GM23338 (cell line): ENCODE data around the gene LRRC51. TPM values are rescaled to one million over a fixed set of nuclear protein-coding genes. Genes with fewer than 3 reads are reported as not detected.

Experiments used
- ATAC-seq: fragments of 200-7000 bp; cut with Tn5 transposase; 3 replicates; pipeline ENCODE4 v1.9.1; 2020
- DNase-seq: peaks from one replicate; pipeline ENCODE4 v3.0.0-alpha.2; 2015; ENCODE audit warnings: low spot score
- H2AFZ ChIP-seq: fragments of 200-600 bp; sonication (generic); 2 replicates; pipeline ENCODE4 v1.8.0; 2016; ENCODE audit warnings: antibody characterized with exemption, mild to moderate bottlenecking, moderate library complexity
- H3F3A ChIP-seq: fragments of 200-600 bp; sonication (generic); replicated peaks from 2 replicates; pipeline ENCODE4 v1.8.0; 2017; ENCODE audit warnings: antibody characterized with exemption, mixed run types, low read depth
- H3K27ac ChIP-seq: fragments of 200-600 bp; sonication (generic); 2 replicates; pipeline ENCODE4 v1.6.1; 2016; ENCODE audit warnings: low read depth
- H3K27me3 ChIP-seq: fragments of 200-600 bp; sonication (generic); 2 replicates; pipeline ENCODE4 v1.8.0; 2016; ENCODE audit warnings: mild to moderate bottlenecking, mixed run types, moderate library complexity; ENCODE audit not compliant: insufficient read depth
- H3K36me3 ChIP-seq: fragments of 200-600 bp; sonication (generic); 2 replicates; pipeline ENCODE4 v1.8.0; 2016; ENCODE audit warnings: mild to moderate bottlenecking; ENCODE audit not compliant: insufficient read depth
- H3K4me1 ChIP-seq: fragments of 200-600 bp; sonication (generic); 2 replicates; pipeline ENCODE4 v1.8.0; 2016; ENCODE audit warnings: mild to moderate bottlenecking, moderate library complexity; ENCODE audit not compliant: insufficient read depth
- H3K4me2 ChIP-seq: fragments of 200-600 bp; sonication (generic); 2 replicates; pipeline ENCODE4 v1.7.1; 2017; ENCODE audit warnings: mixed run types
- H3K4me3 ChIP-seq: fragments of 200-600 bp; sonication (generic); 2 replicates; pipeline ENCODE4 v1.6.1; 2016; ENCODE audit warnings: mixed run types
- H3K79me2 ChIP-seq: fragments of 200-600 bp; sonication (generic); replicated peaks from 2 replicates; pipeline ENCODE4 v1.8.0; 2017; ENCODE audit warnings: mild to moderate bottlenecking; ENCODE audit not compliant: insufficient read depth
- H3K9me2 ChIP-seq: fragments of 200-600 bp; sonication (generic); 2 replicates; pipeline ENCODE4 v1.8.0; 2017; ENCODE audit not compliant: insufficient read depth
- H4K20me1 ChIP-seq: fragments of 200-600 bp; sonication (generic); replicated peaks from 2 replicates; pipeline ENCODE4 v1.8.0; 2017; ENCODE audit warnings: mild to moderate bottlenecking; ENCODE audit not compliant: insufficient read depth
- H3K27ac Mint-ChIP-seq: 2 replicates; pipeline ENCODE4 v1.8.0; 2020; ENCODE audit warnings: inconsistent platforms, mild to moderate bottlenecking, moderate library complexity, mixed read lengths
- H3K27me3 Mint-ChIP-seq: 3 replicates; pipeline ENCODE4 v1.8.0; 2022; ENCODE audit warnings: low read depth, mild to moderate bottlenecking, moderate library complexity, mixed read lengths, inconsistent platforms; ENCODE audit not compliant: insufficient read depth, poor library complexity
- H3K36me3 Mint-ChIP-seq: 3 replicates; pipeline ENCODE4 v1.8.0; 2021; ENCODE audit warnings: low read depth, mild to moderate bottlenecking, inconsistent platforms, moderate library complexity, mixed read lengths
- H3K4me1 Mint-ChIP-seq: 3 replicates; pipeline ENCODE4 v1.8.0; 2020; ENCODE audit warnings: mild to moderate bottlenecking, inconsistent platforms, mixed read lengths
- H3K4me3 Mint-ChIP-seq: 3 replicates; pipeline ENCODE4 v1.8.0; 2021; ENCODE audit warnings: moderate library complexity, mild to moderate bottlenecking, inconsistent platforms, mixed read lengths
- H3K9me3 Mint-ChIP-seq: 3 replicates; pipeline ENCODE4 v1.8.0; 2020; ENCODE audit warnings: moderate library complexity, mild to moderate bottlenecking, inconsistent platforms, mixed read lengths
- EZH2 ChIP-seq: fragments of 200-600 bp; sonication (generic); IDR thresholded peaks from one replicate; pipeline ENCODE4 v1.8.0; 2017; ENCODE audit warnings: antibody characterized with exemption, mild to moderate bottlenecking, low read depth; ENCODE audit not compliant: unreplicated experiment
- JUNB ChIP-seq: IDR thresholded peaks from one replicate; pipeline ENCODE4 v1.6.1; 2016; ENCODE audit warnings: antibody characterized with exemption; ENCODE audit not compliant: unreplicated experiment
- POLR2AphosphoS5 ChIP-seq: IDR thresholded peaks from 2 replicates; pipeline ENCODE4 v1.6.1; 2016; ENCODE audit warnings: antibody characterized with exemption, low read depth
- STAT1 ChIP-seq: IDR thresholded peaks from one replicate; pipeline ENCODE4 v1.6.1; 2016; ENCODE audit warnings: antibody characterized with exemption; ENCODE audit not compliant: unreplicated experiment
- ZNF462 ChIP-seq: fragments of 250-450 bp; sonication (Bioruptor Pico); IDR thresholded peaks from 2 replicates; pipeline ENCODE4 v1.5.0; 2020; ENCODE audit warnings: mild to moderate bottlenecking, moderate library complexity
- polyA plus RNA-seq: library from polyadenylated mRNA; unstranded; fragments of >200 nt; fragmentation: Nextera tagmentation; extraction: Ambion mirVana; gene quantifications from 2 replicates; pipeline ENCODE4 v1.2.1, GENCODE V29; 2016
- total RNA-seq: library from RNA; depleted of rRNA; stranded (reverse); fragments of >200 nt; shearing (Covaris generic); gene quantifications from 2 replicates; pipeline ENCODE4 v1.2.3, GENCODE V29; 2014

Gene LRRC51
- total and polyA plus RNA-seq, 2 experiments from 2014 or later: 3.6 to 4.2 TPM

GRCh38 chr11:72067676-72068075, 13.0 kb upstream of the LRRC51 start:
- Mint-ChIP-seq H3K27me3 (peaks cover 5% of the 10 kb centered on the region), H3K4me3 (no peak overlapping the region), H3K27ac (no peak overlapping the region), H3K36me3 (peaks cover 9% of the 10 kb centered on the region), H3K4me1 (peaks cover 26% of the 10 kb centered on the region), H3K9me3 (no peaks in the 10 kb centered on the region)
- Histone ChIP-seq H3K27me3 (no peaks in the 10 kb centered on the region), H2AFZ (no peak overlapping the region), H3K9me2 (no peaks in the 10 kb centered on the region), H4K20me1 (peaks cover 28% of the 10 kb centered on the region), H3K79me2 (peaks cover 62% of the 10 kb centered on the region), H3K4me3 (no peak overlapping the region), H3K36me3 (no peaks in the 10 kb centered on the region; the same call in 1 of the 2 replicates), H3K4me1 (peaks cover 12% of the 10 kb centered on the region; the same call in 1 of the 2 replicates), H3K4me2 (no peak overlapping the region), H3F3A (no peaks in the 10 kb centered on the region), H3K27ac (no peak overlapping the region)
- ATAC-seq: no peak
- DNase-seq: no peak
- no peak for TF ChIP-seq POLR2AphosphoS5
- TF ChIP-seq STAT1: no peak

GRCh38 chr11:72069200-72069599, 11.4 kb upstream of the LRRC51 start:
- no peaks in the 10 kb centered on the region for H3F3A ChIP-seq
- no peaks in the 10 kb centered on the region; the same call in 1 of the 2 replicates for H3K36me3 ChIP-seq
- H3K79me2 ChIP-seq: peaks cover 76% of the 10 kb centered on the region
- no peaks in the 10 kb centered on the region for H3K9me2 ChIP-seq
- no peak overlapping the region for H3K27ac ChIP-seq
- Mint-ChIP-seq H3K9me3 (no peaks in the 10 kb centered on the region), H3K4me3 (no peak overlapping the region), H3K4me1 (peaks cover 32% of the 10 kb centered on the region), H3K36me3 (peaks cover 12% of the 10 kb centered on the region), H3K27me3 (peaks cover 5% of the 10 kb centered on the region), H3K27ac (no peak overlapping the region)
- H2AFZ ChIP-seq: no peak overlapping the region
- DNase-seq: no peak
- H3K4me3 ChIP-seq: no peak overlapping the region
- peaks cover 33% of the 10 kb centered on the region for H4K20me1 ChIP-seq
- H3K27me3 ChIP-seq: no peaks in the 10 kb centered on the region
- H3K4me2 ChIP-seq: no peak overlapping the region
- no peak for ATAC-seq
- TF ChIP-seq ZNF462 (CRISPR knock-in tag) (no peak), EZH2 (no peak), JUNB (no peak)
- peaks cover 13% of the 10 kb centered on the region; the same call in 1 of the 2 replicates for H3K4me1 ChIP-seq
